Measurements from ENCODE around the gene ARF1. TPM values are rescaled to one million over a fixed set of nuclear protein-coding genes. Genes with fewer than 3 reads are reported as not detected.

The ARF1 gene
- total and polyA plus RNA-seq, 2 experiments from 2014 or later: 250 to 609 TPM

- no peak overlapping the region for H3K4me3 ChIP-seq
These were observed 16.8 kb downstream of the ARF1 start for GRCh38 chr1:228099331-228099732.

DNA sequence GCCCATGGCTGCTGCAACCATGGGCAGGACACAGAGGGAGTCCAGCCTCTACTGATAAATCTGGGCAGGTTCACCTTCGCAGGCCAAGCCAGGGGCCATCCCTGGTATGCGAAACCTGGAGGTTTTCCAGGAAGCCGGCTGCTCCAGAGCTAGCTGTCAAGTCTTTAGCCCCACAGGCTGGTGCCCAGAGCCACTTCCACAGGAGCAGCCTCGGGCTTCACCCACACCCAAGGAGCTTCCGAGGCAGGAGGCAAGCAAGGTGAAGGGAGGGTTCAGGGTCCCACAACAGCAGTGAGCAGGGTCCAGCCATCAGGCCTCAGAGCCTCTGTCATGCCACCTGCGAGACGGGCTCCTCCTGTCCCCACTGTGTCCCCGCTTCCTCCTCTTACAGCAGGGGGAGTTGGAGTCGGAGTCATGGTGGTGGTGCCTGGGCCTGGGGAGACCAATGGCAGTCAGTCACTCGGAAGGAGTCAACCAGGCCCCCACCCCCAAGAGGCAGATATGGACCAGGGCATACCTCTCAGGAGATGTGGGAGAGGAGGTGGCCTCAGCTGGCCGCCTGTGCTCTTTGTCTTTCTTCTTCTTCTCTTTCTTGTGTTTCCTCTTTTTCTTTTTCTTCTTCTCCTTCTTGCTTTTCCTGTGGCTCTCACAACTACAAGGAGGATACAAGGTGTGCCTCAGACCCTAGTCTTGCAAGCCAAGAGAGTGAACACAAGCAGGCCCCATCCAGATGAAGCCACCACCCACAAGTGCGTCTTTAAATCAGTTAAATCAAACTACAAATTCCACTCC is 18.5 kb downstream of the ARF1 start:
- H3K4me2 ChIP-seq: peak overlapping the region; percentile 99
- no peak overlapping the region for H3K27ac ChIP-seq
- no peak overlapping the region for H3K4me3 ChIP-seq
- DNase-seq (ENCODE audit: low spot score): no peak
- H4K20me1 ChIP-seq (ENCODE audit: insufficient read depth, poor library complexity, severe bottlenecking): peaks cover 59% of the 10 kb centered on the region
- 89% methylated on average over 12 of the region's 12 CpGs for WGBS (ENCODE audit: low lambda C conversion rate, missing lambda C conversion rate)
- no peak for TF ChIP-seq EZH2 (IDR thresholded peaks at IDR 0.05; ENCODE audit: borderline replicate concordance)
- no peak for TF ChIP-seq CTCF (IDR thresholded peaks at IDR 0.05; ENCODE audit: poor library complexity)
- no peak for TF ChIP-seq EZH2phosphoT487 (IDR thresholded peaks at IDR 0.05; ENCODE audit: low read depth, severe bottlenecking, unreplicated experiment)
- no peaks in the 10 kb centered on the region for H3K27me3 ChIP-seq
- H3K79me2 ChIP-seq: peaks cover 60% of the 10 kb centered on the region
- no peak overlapping the region for H2AFZ ChIP-seq
- peaks cover 9% of the 10 kb centered on the region for H3K4me1 ChIP-seq (ENCODE audit: insufficient read depth)
- H3K36me3 ChIP-seq (replicated peaks; ENCODE audit: insufficient read depth, low read depth): no peaks in the 10 kb centered on the region
- no peaks in the 10 kb centered on the region for H3K9me2 ChIP-seq (replicated peaks; ENCODE audit: insufficient read depth)
- H3K9me3 ChIP-seq (ENCODE audit: low read depth): no peaks in the 10 kb centered on the region

More at GRCh38 chr1:228099331-228099732, 16.8 kb downstream of the ARF1 start:
- H3K27ac ChIP-seq: no peak overlapping the region
- DNase-seq (ENCODE audit: low spot score): no peak
- H3K9me3 ChIP-seq (ENCODE audit: low read depth): peaks cover 8% of the 10 kb centered on the region
- H4K20me1 ChIP-seq (ENCODE audit: insufficient read depth, poor library complexity, severe bottlenecking): peaks cover 76% of the 10 kb centered on the region
- peaks cover 9% of the 10 kb centered on the region for H3K4me1 ChIP-seq (ENCODE audit: insufficient read depth)
- H3K79me2 ChIP-seq: peaks cover 77% of the 10 kb centered on the region
- no peaks in the 10 kb centered on the region for H3K36me3 ChIP-seq (replicated peaks; ENCODE audit: insufficient read depth, low read depth)
- no peak for TF ChIP-seq CTCF (IDR thresholded peaks at IDR 0.05; ENCODE audit: poor library complexity)
- TF ChIP-seq EZH2 (IDR thresholded peaks at IDR 0.05; ENCODE audit: borderline replicate concordance): no peak
- TF ChIP-seq EZH2phosphoT487 (IDR thresholded peaks at IDR 0.05; ENCODE audit: low read depth, severe bottlenecking, unreplicated experiment): no peak
- H3K27me3 ChIP-seq: no peaks in the 10 kb centered on the region
- H3K4me2 ChIP-seq: no peak overlapping the region
- WGBS (ENCODE audit: low lambda C conversion rate, missing lambda C conversion rate): 80% methylated on average over 4 of the region's 4 CpGs
- no peaks in the 10 kb centered on the region for H3K9me2 ChIP-seq (replicated peaks; ENCODE audit: insufficient read depth)
- no peak overlapping the region for H2AFZ ChIP-seq

DNA sequence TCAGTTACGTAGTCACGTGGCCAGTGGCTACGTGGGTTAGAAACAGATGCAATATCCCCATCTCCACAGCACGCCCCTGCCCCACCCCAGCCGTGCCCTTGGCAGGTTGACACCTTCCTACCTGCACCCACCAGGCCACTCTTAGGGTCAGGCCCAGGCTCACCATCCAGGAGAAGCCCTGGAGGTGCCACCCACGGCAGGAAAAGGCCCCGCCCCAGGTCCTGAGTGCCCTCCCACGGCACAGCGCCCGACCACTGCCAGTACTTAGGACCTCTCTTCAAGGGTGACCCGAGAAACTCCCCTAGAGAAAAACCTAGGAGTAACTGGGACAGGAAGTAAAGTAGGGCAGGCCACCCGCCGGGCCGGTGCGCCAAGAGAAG is 19.1 kb downstream of the ARF1 start:
- Histone ChIP-seq H4K20me1 (ENCODE audit: insufficient read depth, poor library complexity, severe bottlenecking) (peaks cover 53% of the 10 kb centered on the region), H3K27ac (peak overlapping the region; percentile 93), H3K4me1 (ENCODE audit: insufficient read depth) (peaks cover 9% of the 10 kb centered on the region), H3K4me2 (peak overlapping the region; percentile 99), H2AFZ (no peak overlapping the region), H3K4me3 (peak overlapping the region; percentile 91), H3K36me3 (replicated peaks; ENCODE audit: insufficient read depth, low read depth) (no peaks in the 10 kb centered on the region), H3K9me2 (replicated peaks; ENCODE audit: insufficient read depth) (no peaks in the 10 kb centered on the region), H3K79me2 (peaks cover 54% of the 10 kb centered on the region), H3K27me3 (no peaks in the 10 kb centered on the region), H3K9me3 (ENCODE audit: low read depth) (no peaks in the 10 kb centered on the region)
- TF ChIP-seq CTCF (IDR thresholded peaks at IDR 0.05; ENCODE audit: poor library complexity) (no peak), EZH2 (IDR thresholded peaks at IDR 0.05; ENCODE audit: borderline replicate concordance) (no peak), EZH2phosphoT487 (IDR thresholded peaks at IDR 0.05; ENCODE audit: low read depth, severe bottlenecking, unreplicated experiment) (no peak)
- WGBS (ENCODE audit: low lambda C conversion rate, missing lambda C conversion rate): 72% methylated on average over 15 of the region's 15 CpGs
- no peak for DNase-seq (ENCODE audit: low spot score)
